HG03520 (cell line): ENCODE results near the gene TP53I11.

Source experiments
- ATAC-seq: cut with Tn5 transposase; IDR thresholded peaks from one replicate; pipeline ENCODE4 v1.9.1; 2021; ENCODE audit warnings: mild to moderate bottlenecking, moderate library complexity; ENCODE audit not compliant: unreplicated experiment

The TP53I11 gene

GRCh38 chr11:44950625-44951476, at the start of gene TP53I11:
Gene TP53I11 (minus strand): TSS chr11:44950883. CDS start chr11:44938335, 12,548 bp downstream.
- ATAC-seq, result no peak

DNA sequence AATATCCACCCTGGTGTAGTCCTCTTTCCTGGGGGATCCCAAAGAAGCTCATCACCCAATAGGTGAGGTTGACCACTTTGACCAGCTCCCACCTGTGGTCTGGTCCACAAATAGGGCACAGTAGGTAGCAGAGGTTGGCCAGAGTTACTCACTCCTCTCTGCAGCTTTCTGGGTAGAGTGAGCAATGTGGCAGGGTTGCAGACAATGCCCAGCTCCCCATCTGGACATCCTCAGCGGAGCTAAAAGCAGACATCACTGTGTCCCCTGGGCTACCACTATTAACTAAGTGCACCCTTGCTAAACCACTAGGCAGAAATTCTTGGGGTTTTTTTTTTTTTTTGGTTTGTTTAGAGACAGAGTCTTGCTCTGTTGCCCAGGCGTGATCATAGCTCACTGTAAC, 48.4 kb upstream of the TP53I11 start:
- ATAC-seq, result no peak

DNA sequence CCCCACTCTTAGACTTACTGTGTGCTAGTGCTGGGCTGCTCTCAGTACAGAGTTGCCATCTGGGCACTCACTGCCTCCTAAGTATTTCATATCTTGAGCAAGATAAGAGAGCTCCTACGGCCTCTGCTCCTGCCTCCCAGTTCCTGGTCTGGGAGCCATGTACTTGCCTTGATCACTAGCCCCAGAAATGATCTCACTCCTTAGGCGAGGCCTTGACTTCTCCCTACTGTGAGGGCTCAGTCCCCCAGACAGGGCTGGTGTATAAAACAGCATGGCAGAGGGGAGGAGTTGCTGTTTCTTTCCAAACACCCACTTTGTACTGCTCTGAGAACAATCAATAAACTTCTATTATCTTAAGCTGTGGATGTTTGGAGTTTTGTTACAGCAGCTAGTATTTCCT, 47.4 kb upstream of the TP53I11 start:
- ATAC-seq, result no peak

GRCh38 chr11:44997566-44997965, 46.9 kb upstream of the TP53I11 start:
- no peak for ATAC-seq

- ATAC-seq, result no peak
Measured at GRCh38 chr11:44994753-44995152, 44.1 kb upstream of the TP53I11 start.

- ATAC-seq, result no peak
Measured at GRCh38 chr11:44993971-44994704, 43.5 kb upstream of the TP53I11 start.

GRCh38 chr11:44992774-44993173, 42.1 kb upstream of the TP53I11 start:
- ATAC-seq, result no peak

- no peak for ATAC-seq
Measured at GRCh38 chr11:44992181-44992582, 41.5 kb upstream of the TP53I11 start.

- ATAC-seq, result no peak
Measured at GRCh38 chr11:44990665-44991064, 40.0 kb upstream of the TP53I11 start.

DNA sequence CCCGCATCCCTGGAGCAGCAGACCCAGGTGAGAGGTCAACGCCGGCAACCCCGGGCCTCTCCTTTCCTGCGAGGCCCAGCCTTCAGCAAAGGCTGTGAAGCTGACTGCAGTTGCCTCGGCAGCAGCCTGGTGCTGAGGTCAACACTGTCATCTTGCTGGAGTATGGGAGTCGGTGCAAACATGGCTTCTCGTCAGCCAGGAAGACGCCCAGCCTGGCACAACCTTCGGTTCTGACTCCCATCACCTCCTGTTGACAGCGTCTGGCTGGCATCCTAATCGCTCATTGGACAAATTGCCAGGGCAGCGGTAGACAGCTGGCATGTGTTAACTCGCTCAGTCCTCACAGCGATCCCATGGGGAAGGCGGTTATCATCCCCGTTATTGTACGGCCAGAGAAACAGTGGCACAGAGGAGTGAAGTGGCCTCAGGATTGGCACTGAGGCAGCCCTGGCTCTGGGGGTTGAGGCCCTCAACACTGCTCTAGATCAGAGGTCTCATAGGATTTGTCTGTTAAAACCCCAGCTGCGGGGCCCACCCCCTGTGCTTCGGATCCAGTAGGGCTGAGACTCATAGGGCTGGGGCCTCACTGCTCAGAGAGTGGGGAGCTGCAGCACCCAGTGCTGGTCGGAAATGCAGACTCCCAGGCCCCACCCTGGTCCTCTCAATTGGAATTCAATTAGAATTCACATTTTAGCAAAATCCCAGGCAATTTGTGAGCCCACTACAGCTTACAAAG, 39.3 kb upstream of the TP53I11 start:
- no peak for ATAC-seq

- no peak for ATAC-seq
Measured at GRCh38 chr11:44988981-44989635, 38.4 kb upstream of the TP53I11 start.

GRCh38 chr11:44988111-44988510, 37.4 kb upstream of the TP53I11 start:
- ATAC-seq, result no peak

DNA sequence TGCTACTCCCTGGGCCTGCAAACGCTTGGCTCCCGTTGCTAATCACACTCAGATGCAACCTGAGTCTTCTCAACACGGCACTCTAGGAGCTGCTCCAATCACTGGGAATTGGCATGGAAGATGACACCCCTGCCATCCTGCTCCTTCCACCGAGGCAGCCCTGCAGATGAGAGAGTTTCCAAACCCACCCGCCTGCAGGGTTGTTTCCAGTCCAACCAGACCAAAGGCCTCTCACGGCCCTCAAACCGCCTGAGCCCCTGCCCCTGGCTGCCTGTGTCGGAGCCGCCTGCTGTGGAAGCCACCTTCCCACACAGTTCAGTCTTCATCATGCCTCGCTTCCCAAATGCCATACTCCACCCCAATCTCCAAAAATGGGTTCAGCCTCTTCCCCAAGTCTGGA, 36.8 kb upstream of the TP53I11 start:
- ATAC-seq, result no peak

DNA sequence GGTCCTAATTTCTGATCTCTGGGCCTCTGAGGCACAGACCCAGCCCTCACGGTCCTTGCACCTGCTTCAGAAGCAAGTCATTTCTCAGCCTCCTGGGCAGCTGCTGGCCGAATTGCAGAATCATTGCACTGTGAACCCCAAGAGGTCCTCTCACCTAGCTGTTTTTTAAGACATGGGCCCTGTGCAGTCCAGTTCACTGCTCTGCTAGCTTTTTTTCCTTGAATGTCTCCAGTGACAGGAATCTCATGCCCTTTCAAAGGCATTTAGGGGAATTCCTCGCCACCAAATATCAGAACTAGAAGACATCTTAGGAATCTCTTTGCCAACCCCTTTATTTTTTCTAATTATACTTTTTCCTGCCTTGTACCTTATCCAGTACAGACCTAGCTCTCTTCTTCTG, 35.6 kb upstream of the TP53I11 start:
- ATAC-seq, result no peak

DNA sequence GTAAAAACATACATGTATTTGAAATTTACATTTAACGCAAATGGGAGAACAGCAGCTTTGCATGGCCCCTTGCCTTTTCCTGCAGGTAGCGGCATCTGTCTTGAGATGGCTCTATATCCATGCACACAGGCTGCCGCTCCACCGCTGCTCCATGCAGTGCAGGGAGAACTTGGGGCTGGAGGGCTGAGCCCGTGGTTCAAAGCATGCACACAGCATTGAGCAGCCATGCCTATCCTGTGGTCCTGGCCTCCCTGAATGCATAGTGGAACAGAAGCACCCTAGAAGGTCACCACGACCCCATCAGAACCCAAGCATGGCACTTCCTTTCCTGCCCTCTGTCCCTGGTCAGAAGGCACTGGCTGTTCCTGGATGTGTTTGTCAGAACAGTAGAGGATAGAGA, 35.0 kb upstream of the TP53I11 start:
- no peak for ATAC-seq

DNA sequence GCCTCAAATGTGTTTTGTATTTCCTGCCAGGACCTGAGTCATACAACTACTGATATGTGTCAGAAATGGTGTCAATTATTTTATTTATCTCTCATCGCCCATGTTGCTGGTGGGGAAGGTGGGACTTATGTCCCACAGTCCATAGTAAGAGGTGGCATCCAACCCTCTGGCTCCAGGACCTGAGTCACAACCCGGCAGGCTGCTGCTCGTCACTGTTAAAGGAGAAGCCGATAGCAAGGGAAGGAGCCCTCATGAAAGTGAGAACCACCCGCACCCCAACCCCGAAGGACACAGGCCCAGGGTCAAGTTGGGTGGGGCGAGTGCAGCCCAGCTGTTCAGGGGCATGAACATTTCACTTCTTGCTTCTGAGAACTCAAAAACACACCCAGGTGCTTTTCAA, 33.1 kb upstream of the TP53I11 start:
- ATAC-seq, result no peak

GRCh38 chr11:44982496-44983062, 31.9 kb upstream of the TP53I11 start:
- ATAC-seq, result no peak

DNA sequence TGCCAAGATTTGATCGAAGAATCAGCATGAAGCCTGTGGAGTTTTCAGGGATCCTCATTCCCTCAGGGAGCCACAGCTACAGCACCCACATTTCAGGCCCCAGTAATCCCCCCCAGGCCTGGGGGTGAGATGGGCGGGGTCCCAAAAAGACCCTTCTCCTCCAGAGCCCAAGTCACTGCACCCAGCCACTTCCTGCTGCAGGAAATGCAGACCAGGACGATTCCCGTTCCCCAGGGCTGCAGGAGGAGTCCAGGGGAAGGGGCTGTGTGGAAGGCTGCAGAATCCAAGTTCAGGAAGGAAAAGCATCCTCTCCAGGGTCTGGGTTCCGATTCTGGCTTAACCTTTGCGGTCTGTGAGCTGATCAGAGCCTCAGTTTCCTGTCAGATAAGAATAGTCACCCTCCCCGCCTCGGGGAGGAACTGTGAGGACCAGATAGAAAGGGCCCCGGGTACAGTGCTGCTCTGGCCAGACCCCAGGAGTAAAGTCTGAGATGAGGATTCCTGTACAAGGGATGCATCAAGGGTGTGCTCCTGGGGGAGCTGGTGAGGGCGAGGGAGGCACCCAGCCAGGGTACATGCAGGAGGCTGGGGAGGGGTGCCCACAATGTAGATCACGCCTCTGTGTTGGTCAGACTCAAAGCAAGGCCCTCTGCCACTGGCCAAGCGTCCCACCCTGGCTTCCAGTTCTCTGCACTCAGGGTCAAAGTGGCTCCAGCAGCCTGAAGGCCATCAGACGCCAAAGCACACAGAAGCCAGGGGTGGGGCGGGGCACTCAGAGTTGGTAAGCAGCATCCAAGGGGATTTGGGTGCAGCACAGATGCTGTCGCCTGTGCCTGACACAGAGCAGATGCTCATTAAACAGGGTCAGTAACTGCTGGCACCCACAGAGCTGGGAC, 30.1 kb upstream of the TP53I11 start:
- ATAC-seq, result no peak

DNA sequence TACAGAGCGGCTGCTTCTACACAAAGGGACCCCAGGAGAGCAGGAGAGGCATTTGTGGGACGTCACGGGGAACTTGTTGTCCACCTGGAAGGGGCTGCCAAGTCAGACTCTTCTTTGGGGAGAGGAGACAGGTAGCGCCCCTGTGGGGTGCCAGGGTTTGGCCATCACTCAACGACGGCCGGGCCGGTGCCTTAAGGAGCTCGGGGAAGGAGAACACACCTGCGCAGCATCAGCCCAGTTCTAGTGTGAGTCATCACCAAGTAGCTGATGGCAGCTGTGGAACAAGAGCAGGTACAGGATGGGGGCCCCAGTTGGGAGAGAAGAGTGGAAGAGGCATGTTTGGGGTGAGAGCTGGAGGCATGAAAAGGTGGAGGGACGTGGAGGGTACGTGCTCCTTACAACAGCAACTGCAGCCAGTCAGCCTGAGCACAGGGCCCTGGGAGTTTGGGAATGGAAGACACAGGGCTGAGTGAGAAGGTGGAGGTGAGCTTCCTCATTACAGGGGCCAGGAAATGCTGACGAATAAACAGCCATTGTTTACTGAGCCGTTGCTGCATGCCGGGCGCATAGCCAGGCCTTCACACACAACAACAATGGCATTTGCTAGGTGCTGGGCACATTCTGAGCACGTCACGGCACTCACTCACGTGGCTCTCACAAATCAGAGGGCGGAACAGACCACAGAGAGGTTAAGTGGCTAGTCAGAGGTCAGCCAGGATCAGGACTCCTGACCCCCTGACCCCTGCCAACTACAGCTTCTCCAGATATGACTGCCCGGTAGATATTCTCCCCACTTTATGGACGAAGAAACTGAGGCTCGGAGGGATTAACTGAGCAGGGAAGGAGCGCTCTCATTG, 29.1 kb upstream of the TP53I11 start:
- ATAC-seq, result no peak
